K562 (cell line): ENCODE results near the gene RGS9. TPM values are rescaled to one million over a fixed set of nuclear protein-coding genes. Genes with fewer than 3 reads are reported as not detected.

ENCODE experiments used
- ATAC-seq: fragments of 200-7000 bp; cut with Tn5 transposase; 3 replicates; pipeline ENCODE4 v1.9.1; 2020; ENCODE audit warnings: moderate library complexity
- BruUV-seq: library from RNA; stranded (reverse); fragments of 400-500 nt; replicated peaks from 2 replicates; lab custom pipeline; 2021; lab: Mats Ljungman, UMichigan
- CTCF ChIA-PET: fragments of 300-600 bp; formaldehyde crosslinking; extraction: SDS; loops from one replicate; lab custom pipeline; 2021; ENCODE audit warnings: low intra/inter-chr PET ratio; lab: Yijun Ruan, JAX
- POLR2A ChIA-PET: fragments of 300-600, 350-650 bp; sonication (Branson Sonifier 250); formaldehyde crosslinking; extraction: SDS; loops from one replicate; lab custom pipeline; 2021; ENCODE audit warnings: antibody characterized with exemption, inconsistent platforms; lab: Yijun Ruan, JAX
- DNase-seq, 4 experiments: peaks; one replicate each; pipeline versions ENCODE4 v3.0.0 to v3.0.0-alpha.2; 2011 to 2018; ENCODE audit warnings: low spot score in 3 of 4, mixed read lengths in 3 of 4; ENCODE audit errors: extremely low read depth in 1 of 4
- FAIRE-seq: peaks from 2 replicates; lab custom pipeline; 2011; peaks lifted over from hg19 to GRCh38; lab: Jason Lieb, UNC
- H2AFZ ChIP-seq: 2 replicates; pipeline ENCODE4 v1.6.0; 2011; ENCODE audit warnings: low read depth, low read length, control low read depth, inconsistent platforms
- H3K27ac ChIP-seq: fragments of 200-600 bp; 3 replicates; pipeline ENCODE4 v1.8.0; 2011; ENCODE audit warnings: low read depth, mild to moderate bottlenecking, control low read depth, inconsistent platforms, low read length, moderate library complexity, mixed read lengths; ENCODE audit errors: extremely low read depth
- H3K27me3 ChIP-seq, 2 experiments: fragments of 300-600 bp in 1 of 2; 2 replicates in 1 of 2; 3 replicates in 1 of 2; pipeline versions ENCODE4 v1.6.0 to v1.8.0; 2011; ENCODE audit warnings: inconsistent platforms in 2 of 2, low read length in 2 of 2, mild to moderate bottlenecking in 1 of 2, mixed read lengths in 1 of 2, moderate library complexity in 1 of 2; ENCODE audit not compliant: control insufficient read depth in 2 of 2, insufficient read depth in 2 of 2
- H3K36me3 ChIP-seq: fragments of 300-600 bp; 3 replicates; pipeline ENCODE4 v1.8.0; 2011; ENCODE audit warnings: mild to moderate bottlenecking, low read length, inconsistent platforms; ENCODE audit not compliant: control insufficient read depth, insufficient read depth
- H3K4me1 ChIP-seq, 2 experiments: fragments of 200-600 bp in 1 of 2; replicated peaks in 1 of 2; 2 replicates in 1 of 2; 3 replicates in 1 of 2; pipeline versions ENCODE4 v1.5.1 to v1.8.0; 2011; ENCODE audit warnings: inconsistent platforms in 2 of 2, low read length in 2 of 2, mild to moderate bottlenecking in 1 of 2, mixed read lengths in 1 of 2, moderate library complexity in 1 of 2; ENCODE audit not compliant: control insufficient read depth in 2 of 2, insufficient read depth in 2 of 2
- H3K4me2 ChIP-seq: 2 replicates; pipeline ENCODE4 v1.6.1; 2011; ENCODE audit warnings: low read length, control low read depth, inconsistent platforms, mixed read lengths; ENCODE audit not compliant: insufficient read depth
- H3K4me3 ChIP-seq: fragments of 200-600 bp; sonication (generic), shearing (Covaris generic); 2 replicates; pipeline ENCODE4 v1.5.1; 2016; ENCODE audit warnings: control low read depth, inconsistent platforms
- H3K79me2 ChIP-seq: fragments of 200-600 bp; 3 replicates; pipeline ENCODE4 v1.8.0; 2011; ENCODE audit warnings: low read length, inconsistent platforms; ENCODE audit not compliant: control insufficient read depth, insufficient read depth
- H3K9ac ChIP-seq, 2 experiments: 2 replicates each; pipeline versions ENCODE4 v1.6.0 to v1.6.1; 2011; ENCODE audit warnings: low read depth in 2 of 2, low read length in 2 of 2, control low read depth in 1 of 2, inconsistent platforms in 1 of 2, mild to moderate bottlenecking in 1 of 2, mixed read lengths in 1 of 2; ENCODE audit not compliant: insufficient read depth in 1 of 2
- H3K9me1 ChIP-seq: one replicate; pipeline ENCODE4 v1.6.0; 2011; ENCODE audit warnings: inconsistent platforms, mild to moderate bottlenecking, low read length, moderate library complexity; ENCODE audit not compliant: control insufficient read depth, insufficient read depth
- H3K9me3 ChIP-seq: replicated peaks from 2 replicates; pipeline ENCODE4 v1.5.1; 2011; ENCODE audit warnings: low read depth, low read length, inconsistent platforms; ENCODE audit not compliant: control insufficient read depth, insufficient read depth
- H4K20me1 ChIP-seq: replicated peaks from 2 replicates; pipeline ENCODE4 v1.6.1; 2011; ENCODE audit warnings: low read length, inconsistent platforms, mixed read lengths; ENCODE audit not compliant: control insufficient read depth, insufficient read depth
- BRF1 ChIP-seq: IDR thresholded peaks from 3 replicates; pipeline ENCODE4 v1.6.1; 2011; ENCODE audit warnings: borderline replicate concordance, mild to moderate bottlenecking; ENCODE audit not compliant: insufficient read length; ENCODE audit errors: extremely low read depth
- C11orf30 ChIP-seq: fragments of 450-650 bp; IDR thresholded peaks from 2 replicates; pipeline ENCODE4 v1.6.1; 2016; ENCODE audit warnings: low read depth, mild to moderate bottlenecking
- FOSL1 ChIP-seq: fragments of 200-800 bp; sonication (Bioruptor generic); conservative IDR thresholded peaks from 2 replicates; pipeline ENCODE4 v1.6.1; 2016; ENCODE audit warnings: missing genetic modification characterization, missing compliant biosample characterization
- GTF2F1 ChIP-seq: IDR thresholded peaks from 2 replicates; pipeline ENCODE4 v1.6.1; 2011; ENCODE audit warnings: low read depth, low read length, improper control_type of control experiment
- HNRNPL ChIP-seq: fragments of 200-400 bp; formaldehyde crosslinking; IDR thresholded peaks from 2 replicates; pipeline ENCODE4 v1.6.1; 2017; ENCODE audit warnings: low read depth, mild to moderate bottlenecking, low read length
- HOMEZ ChIP-seq: fragments of 250-450 bp; sonication (Bioruptor Pico); IDR thresholded peaks from 2 replicates; pipeline ENCODE4 v1.4.0; 2020; ENCODE audit warnings: mild to moderate bottlenecking, moderate library complexity
- LEF1 ChIP-seq: fragments of 450-650 bp; IDR thresholded peaks from 2 replicates; pipeline ENCODE4 v1.6.1; 2016; ENCODE audit warnings: mild to moderate bottlenecking
- NR3C1 ChIP-seq: sonication (generic); formaldehyde crosslinking; IDR thresholded peaks from 2 replicates; pipeline ENCODE4 v1.8.1; 2022; ENCODE audit warnings: missing genetic modification reagents
- POLR2B ChIP-seq: fragments of 450-650 bp; IDR thresholded peaks from 2 replicates; pipeline ENCODE4 v1.6.1; 2018; ENCODE audit warnings: low read depth; ENCODE audit not compliant: partially characterized antibody
- SMAD1 ChIP-seq: fragments of 150-350 bp; IDR thresholded peaks from 2 replicates; pipeline ENCODE4 v1.6.1; 2014; ENCODE audit warnings: low read length, low read depth; ENCODE audit not compliant: partially characterized antibody
- XRCC4 ChIP-seq: IDR thresholded peaks from one replicate; pipeline ENCODE4 v1.6.1; 2011; ENCODE audit not compliant: insufficient read depth, insufficient read length; ENCODE audit errors: extremely low read depth
- ZNF282 ChIP-seq: sonication (generic); formaldehyde crosslinking; IDR thresholded peaks from 2 replicates; pipeline ENCODE4 v1.8.1; 2023; ENCODE audit warnings: missing genetic modification reagents
- ZNF407 ChIP-seq: fragments of 450-650 bp; IDR thresholded peaks from 2 replicates; pipeline ENCODE4 v1.6.1; 2016; ENCODE audit warnings: low read depth
- ZNF707 ChIP-seq: fragments of 250-450 bp; sonication (Bioruptor Pico); conservative IDR thresholded peaks from 2 replicates; pipeline ENCODE4 v1.8.0; 2022; ENCODE audit warnings: inconsistent platforms, mild to moderate bottlenecking, moderate library complexity
- ZNF76 ChIP-seq: fragments of 250-450 bp; sonication (Bioruptor Pico); IDR thresholded peaks from 2 replicates; pipeline ENCODE4 v1.4.0; 2020; ENCODE audit warnings: mild to moderate bottlenecking, moderate library complexity, borderline replicate concordance
- WGBS: fragments of 100-300 bp; shearing (Covaris generic); methylation state at CpG from one replicate; pipeline ENCODE4 v1.1.6; 2016; ENCODE audit warnings: low coverage, mixed read lengths; ENCODE audit not compliant: insufficient coverage; ENCODE audit errors: missing lambda C conversion rate; 5-methylcytosine and 5-hydroxymethylcytosine counted together
- in situ Hi-C: fragments of 300-500 bp; cut with MboI; formaldehyde crosslinking; loops from 4 replicates; pipeline ENCODE4 v1.15.0; 2018; ENCODE audit warnings: inconsistent platforms, mixed read lengths
- intact Hi-C: fragments of 100-400 bp; cut with micrococcal nuclease; formaldehyde crosslinking; loops from 2 replicates; pipeline ENCODE4 v1.14.2; 2022
- polyA plus RNA-seq, 8 experiments: library from polyadenylated mRNA; depleted of rRNA in 4 of 8; stranded (reverse) in 5 of 8; unstranded in 3 of 8; fragments of >200 nt; fragmentation: Nextera tagmentation in 2 of 8; fragmentation: Illumina TruSeq in 1 of 8; extraction: Ambion mirVana in 2 of 8; extraction: Trizol in 1 of 8; gene quantifications; 2 replicates each; pipeline versions ENCODE4 v1.2.1 to v1.2.3, GENCODE V29; 2011 to 2014; ENCODE audit warnings: inconsistent platforms in 1 of 8, missing spikeins in 1 of 8
- total RNA-seq, 7 experiments: library from RNA; depleted of rRNA in 6 of 7; stranded (reverse); fragments of >200 nt in 6 of 7; fragmentation: Illumina TruSeq in 2 of 7; extraction: Trizol in 2 of 7; gene quantifications; 2 replicates each; pipeline versions ENCODE4 v1.2.1 to v1.2.3, GENCODE V29; 2011 to 2021; ENCODE audit warnings: low replicate concordance in 1 of 7

RGS9 gene
- total and polyA plus RNA-seq, 9 of the 15 experiments (the other 6 are each of a cell fraction or from before 2014, with no cell fraction given), result 0.18 to 1.4 (median 0.55) TPM

GRCh38 chr17:65103896-65104295 lies 33.3 kb upstream of the RGS9 start:
- H4K20me1 ChIP-seq, result no peaks in the 10 kb centered on the region
- 6% methylated on average over 5 of the region's 5 CpGs for WGBS
- no peak overlapping the region for H3K9ac ChIP-seq
- no peaks in the 10 kb centered on the region for H3K79me2 ChIP-seq
- intact Hi-C loops, result loop anchor here (5.0 to 10.0 kb wide), 2 partner anchors 93 to 139 kb away; no protein-coding TSS in a partner anchor
- H3K36me3 ChIP-seq, result no peaks in the 10 kb centered on the region
- no peak for DNase-seq
- ATAC-seq, result no peak
- H3K4me1 ChIP-seq, result peaks cover 7 to 11% of the 10 kb centered on the region in 2 experiments; a peak in 3 of 5 replicates
- H3K27me3 ChIP-seq, result peaks cover 3 to 23% of the 10 kb centered on the region in 2 experiments; a peak in 3 of 5 replicates
- H3K27ac ChIP-seq, result no peak overlapping the region
- BruUV-seq, result no TSS peak
- POLR2A ChIA-PET, result interaction anchor here (0.8 to 1.1 kb wide), 2 partner anchors 9 to 17 kb away, joined by 3 to 4 read pairs; no protein-coding TSS in a partner anchor
- H3K4me2 ChIP-seq, result no peak overlapping the region
- no peaks in the 10 kb centered on the region for H3K9me3 ChIP-seq
- CTCF ChIA-PET, result no interaction called here
- no peaks in the 10 kb centered on the region for H3K9me1 ChIP-seq
- H3K4me3 ChIP-seq, result no peak overlapping the region
- no peak for FAIRE-seq
- H2AFZ ChIP-seq, result no peak overlapping the region
- in situ Hi-C loops, result no loop called here
- no peak for TF ChIP-seq ZNF407
- no peak for TF ChIP-seq ZNF76 (CRISPR knock-in tag)
- TF ChIP-seq BRF1, result no peak
- no peak for TF ChIP-seq FOSL1 (tag)
- no peak for TF ChIP-seq GTF2F1
- no peak for TF ChIP-seq POLR2B
- no peak for TF ChIP-seq NR3C1 (CRISPR knock-in tag)
- TF ChIP-seq ZNF707 (CRISPR knock-in tag), result no peak
- no peak for TF ChIP-seq LEF1
- TF ChIP-seq XRCC4, result no peak
- no peak for TF ChIP-seq HOMEZ (CRISPR knock-in tag)
- no peak for TF ChIP-seq C11orf30
- no peak for TF ChIP-seq HNRNPL
- TF ChIP-seq ZNF282 (CRISPR knock-in tag), result no peak
- TF ChIP-seq SMAD1, result no peak
